Stimulated activated naive CD8-positive, alpha-beta T cell treated with anti-CD3 and anti-CD28 coated beads, Interleukin-15, Interleukin-2, amounts not matched to agents 100 ng/mL and 50 ng/mL, for 24 hours (primary cell): ENCODE results near the gene SEMA6C.

Source experiments
- H3K27ac Mint-ChIP-seq: one replicate; pipeline ENCODE4 v1.8.0; 2021; ENCODE audit warnings: mild to moderate bottlenecking, mixed read lengths
- H3K27me3 Mint-ChIP-seq: one replicate; pipeline ENCODE4 v1.8.0; 2021; ENCODE audit warnings: mixed read lengths
- H3K36me3 Mint-ChIP-seq: one replicate; pipeline ENCODE4 v1.8.0; 2021; ENCODE audit warnings: low read depth, mixed read lengths
- H3K4me1 Mint-ChIP-seq: one replicate; pipeline ENCODE4 v1.8.0; 2021; ENCODE audit warnings: low read depth, mixed read lengths
- H3K4me3 Mint-ChIP-seq: one replicate; pipeline ENCODE4 v1.8.0; 2021; ENCODE audit warnings: mild to moderate bottlenecking, mixed read lengths
- H3K9me3 Mint-ChIP-seq: one replicate; pipeline ENCODE4 v1.8.0; 2021; ENCODE audit warnings: mixed read lengths

The SEMA6C gene

GRCh38 chr1:151144474-151145303 lies 1.7 kb downstream of the SEMA6C start:
- Mint-ChIP-seq H3K27me3 (peaks cover 5% of the 10 kb centered on the region), H3K4me1 (peaks cover 12% of the 10 kb centered on the region), H3K4me3 (no peak overlapping the region), H3K9me3 (no peaks in the 10 kb centered on the region), H3K27ac (no peak overlapping the region), H3K36me3 (no peaks in the 10 kb centered on the region)

GRCh38 chr1:151143986-151144385 lies 2.4 kb downstream of the SEMA6C start:
- Mint-ChIP-seq H3K27ac (no peak overlapping the region), H3K36me3 (no peaks in the 10 kb centered on the region), H3K4me1 (peaks cover 12% of the 10 kb centered on the region)

GRCh38 chr1:151143057-151143435 lies 3.4 kb downstream of the SEMA6C start:
- Mint-ChIP-seq H3K27me3 (peaks cover 5% of the 10 kb centered on the region), H3K9me3 (no peaks in the 10 kb centered on the region), H3K4me3 (no peak overlapping the region), H3K4me1 (peaks cover 12% of the 10 kb centered on the region), H3K36me3 (no peaks in the 10 kb centered on the region), H3K27ac (no peak overlapping the region)

More at GRCh38 chr1:151143986-151144385, 2.4 kb downstream of the SEMA6C start:
- Mint-ChIP-seq H3K4me3 (no peak overlapping the region), H3K27me3 (peaks cover 5% of the 10 kb centered on the region), H3K9me3 (no peaks in the 10 kb centered on the region)

GRCh38 chr1:151142411-151143056 lies 3.9 kb downstream of the SEMA6C start:
- Mint-ChIP-seq H3K36me3 (no peaks in the 10 kb centered on the region), H3K27me3 (peaks cover 5% of the 10 kb centered on the region), H3K9me3 (no peaks in the 10 kb centered on the region), H3K27ac (no peak overlapping the region), H3K4me1 (peaks cover 12% of the 10 kb centered on the region), H3K4me3 (no peak overlapping the region)

GRCh38 chr1:151137789-151138188 lies 8.6 kb downstream of the SEMA6C start:
- H3K36me3 Mint-ChIP-seq, result no peaks in the 10 kb centered on the region
- no peaks in the 10 kb centered on the region for H3K9me3 Mint-ChIP-seq
- no peaks in the 10 kb centered on the region for H3K4me1 Mint-ChIP-seq
- H3K27me3 Mint-ChIP-seq, result no peaks in the 10 kb centered on the region
- H3K4me3 Mint-ChIP-seq, result no peak overlapping the region
- H3K27ac Mint-ChIP-seq, result no peak overlapping the region

GRCh38 chr1:151135433-151136385 lies 10.7 kb downstream of the SEMA6C start:
- Mint-ChIP-seq H3K4me3 (no peak overlapping the region), H3K27ac (no peak overlapping the region), H3K9me3 (no peaks in the 10 kb centered on the region), H3K4me1 (peaks cover 12% of the 10 kb centered on the region), H3K27me3 (no peaks in the 10 kb centered on the region), H3K36me3 (no peaks in the 10 kb centered on the region)

GRCh38 chr1:151134991-151135390 lies 11.4 kb downstream of the SEMA6C start:
- H3K27me3 Mint-ChIP-seq, result no peaks in the 10 kb centered on the region
- no peak overlapping the region for H3K4me3 Mint-ChIP-seq
- peaks cover 15% of the 10 kb centered on the region for H3K4me1 Mint-ChIP-seq
- H3K27ac Mint-ChIP-seq, result no peak overlapping the region
- H3K36me3 Mint-ChIP-seq, result no peaks in the 10 kb centered on the region
- H3K9me3 Mint-ChIP-seq, result no peaks in the 10 kb centered on the region

- no peaks in the 10 kb centered on the region for H3K9me3 Mint-ChIP-seq
- no peak overlapping the region for H3K4me3 Mint-ChIP-seq
- peaks cover 15% of the 10 kb centered on the region for H3K4me1 Mint-ChIP-seq
- H3K27me3 Mint-ChIP-seq, result no peaks in the 10 kb centered on the region
- no peak overlapping the region for H3K27ac Mint-ChIP-seq
- H3K36me3 Mint-ChIP-seq, result no peaks in the 10 kb centered on the region
Observed at GRCh38 chr1:151134396-151134795, 12.0 kb downstream of the SEMA6C start.

- no peak overlapping the region for H3K4me3 Mint-ChIP-seq
- H3K36me3 Mint-ChIP-seq, result no peaks in the 10 kb centered on the region
- peak overlapping the region; percentile 68 for H3K27ac Mint-ChIP-seq
- no peaks in the 10 kb centered on the region for H3K9me3 Mint-ChIP-seq
- peaks cover 15% of the 10 kb centered on the region for H3K4me1 Mint-ChIP-seq
- no peaks in the 10 kb centered on the region for H3K27me3 Mint-ChIP-seq
Observed at GRCh38 chr1:151133018-151133806, 13.2 kb downstream of the SEMA6C start.

GRCh38 chr1:151132335-151133017 lies 14.0 kb downstream of the SEMA6C start:
- Mint-ChIP-seq H3K9me3 (no peaks in the 10 kb centered on the region), H3K4me1 (peaks cover 15% of the 10 kb centered on the region), H3K4me3 (no peak overlapping the region), H3K27me3 (no peaks in the 10 kb centered on the region), H3K36me3 (no peaks in the 10 kb centered on the region), H3K27ac (no peak overlapping the region)

- Mint-ChIP-seq H3K36me3 (no peaks in the 10 kb centered on the region), H3K27ac (peak overlapping the region; percentile 91), H3K9me3 (no peaks in the 10 kb centered on the region)
Observed at GRCh38 chr1:151131701-151132334, 14.6 kb downstream of the SEMA6C start.

GRCh38 chr1:151130987-151131586 lies 15.3 kb downstream of the SEMA6C start:
- Mint-ChIP-seq H3K27ac (peak overlapping the region; percentile 91), H3K27me3 (no peaks in the 10 kb centered on the region)

More at GRCh38 chr1:151131701-151132334, 14.6 kb downstream of the SEMA6C start:
- peak overlapping the region; percentile 78 for H3K4me3 Mint-ChIP-seq
- peaks cover 15% of the 10 kb centered on the region for H3K4me1 Mint-ChIP-seq
- H3K27me3 Mint-ChIP-seq, result no peaks in the 10 kb centered on the region

GRCh38 chr1:151128800-151129199 lies 17.6 kb downstream of the SEMA6C start:
- H3K9me3 Mint-ChIP-seq, result no peaks in the 10 kb centered on the region

More at GRCh38 chr1:151130987-151131586, 15.3 kb downstream of the SEMA6C start:
- H3K9me3 Mint-ChIP-seq, result no peaks in the 10 kb centered on the region
- H3K4me3 Mint-ChIP-seq, result peak overlapping the region; percentile 78
- H3K4me1 Mint-ChIP-seq, result peaks cover 15% of the 10 kb centered on the region
- no peaks in the 10 kb centered on the region for H3K36me3 Mint-ChIP-seq

More at GRCh38 chr1:151128800-151129199, 17.6 kb downstream of the SEMA6C start:
- Mint-ChIP-seq H3K27ac (no peak overlapping the region), H3K4me3 (no peak overlapping the region), H3K36me3 (peaks cover 4% of the 10 kb centered on the region), H3K4me1 (peaks cover 15% of the 10 kb centered on the region), H3K27me3 (no peaks in the 10 kb centered on the region)
